Amniotic epithelial cell (primary cell): ENCODE measurements around the gene NDUFAF8.

Experiments used
- DNase-seq: peaks from one replicate; pipeline ENCODE4 v3.0.0-alpha.2; 2010; ENCODE audit warnings: low read depth

The NDUFAF8 gene, protein sequence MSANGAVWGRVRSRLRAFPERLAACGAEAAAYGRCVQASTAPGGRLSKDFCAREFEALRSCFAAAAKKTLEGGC

DNA sequence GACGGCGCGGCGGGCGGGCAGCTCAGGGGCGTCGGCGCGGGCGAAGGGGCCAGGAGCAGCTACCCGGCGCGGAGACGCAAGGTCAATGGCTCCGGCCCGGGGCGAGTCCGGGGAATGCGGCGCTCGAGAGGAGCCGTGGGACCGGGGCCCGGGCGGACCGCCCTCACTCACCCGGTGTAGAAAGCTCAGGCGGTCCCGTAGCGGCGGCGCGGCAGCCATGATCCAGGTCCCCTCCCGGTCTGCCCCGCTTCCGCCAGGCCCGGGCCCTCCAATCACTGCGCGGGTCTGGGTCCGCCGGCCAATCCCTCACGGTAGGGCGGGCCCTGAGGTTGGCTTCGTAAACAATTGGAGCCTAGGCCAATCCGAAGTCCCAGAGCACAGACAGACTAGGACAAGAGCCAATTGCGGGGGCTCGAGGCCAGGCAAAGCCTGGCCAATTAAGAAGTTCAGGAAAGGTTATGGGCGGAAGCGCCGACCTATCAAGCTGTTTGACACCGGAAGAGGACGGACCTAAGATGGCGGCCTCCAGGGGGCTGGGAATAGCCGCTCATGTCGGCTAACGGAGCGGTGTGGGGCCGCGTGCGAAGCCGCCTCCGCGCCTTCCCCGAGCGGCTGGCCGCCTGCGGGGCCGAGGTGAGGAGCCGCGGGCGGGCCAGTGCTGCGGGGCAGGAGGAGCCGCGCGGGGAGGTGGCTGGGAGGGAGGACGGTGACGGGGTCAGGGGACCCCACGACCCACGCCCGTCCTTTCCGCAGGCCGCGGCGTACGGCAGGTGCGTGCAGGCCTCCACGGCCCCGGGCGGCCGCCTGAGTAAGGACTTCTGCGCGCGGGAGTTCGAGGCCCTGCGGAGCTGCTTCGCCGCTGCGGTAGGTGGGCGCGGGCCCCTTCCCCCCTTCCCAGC is at the start of gene NDUFAF8, which contains the start of gene TEPSIN:
NDUFAF8 (plus strand) TSS at position 504 of the 899 bp plus-strand sequence; CDS start at position 550, 46 bp downstream.
TEPSIN (minus strand) TSS at position 241 of the 899 bp plus-strand sequence; CDS start at position 219, 22 bp downstream.
- peak; percentile 99 for DNase-seq

DNA sequence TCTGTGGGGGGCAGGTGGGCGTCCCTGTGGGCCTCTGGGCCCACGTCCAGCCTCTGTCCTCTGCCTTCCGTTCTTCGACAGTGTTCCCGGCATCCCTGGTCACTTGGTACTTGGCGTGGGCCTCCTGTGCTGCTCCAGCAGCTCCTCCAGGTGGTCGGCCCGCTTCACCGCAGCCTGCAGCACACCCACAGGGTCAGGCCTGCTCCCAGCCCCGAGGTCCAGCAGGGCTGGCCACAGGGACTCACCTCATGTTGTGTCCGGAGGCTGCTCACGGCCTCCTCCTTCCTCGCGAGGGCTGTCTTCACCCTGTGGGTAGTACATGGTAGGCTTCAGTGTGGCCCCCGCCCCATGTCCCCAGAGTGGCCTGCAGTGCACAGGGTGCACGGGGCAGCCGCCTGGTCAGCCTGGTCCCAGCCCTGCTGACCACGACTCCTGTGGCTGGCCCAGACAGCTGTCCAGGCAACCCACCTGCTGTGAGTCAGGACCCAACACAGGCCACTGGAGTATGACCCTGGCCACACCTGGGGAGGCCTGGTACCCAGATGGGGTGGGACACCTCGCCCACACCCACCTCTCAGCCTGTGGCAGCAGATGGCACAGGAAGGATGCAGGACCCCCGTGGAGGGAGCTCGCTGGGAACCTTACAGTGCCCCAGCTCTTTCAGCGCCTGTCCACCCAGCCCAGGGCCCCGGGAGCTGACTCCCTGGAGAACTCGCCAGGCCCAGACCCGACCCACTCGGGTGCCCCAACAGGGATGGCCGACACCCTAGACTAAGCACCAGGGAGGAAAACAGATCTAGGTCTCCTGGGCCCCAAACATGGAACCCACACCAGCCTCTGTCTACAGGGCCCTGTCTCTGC is 49.2 kb upstream of the NDUFAF8 start:
- DNase-seq = no peak

DNA sequence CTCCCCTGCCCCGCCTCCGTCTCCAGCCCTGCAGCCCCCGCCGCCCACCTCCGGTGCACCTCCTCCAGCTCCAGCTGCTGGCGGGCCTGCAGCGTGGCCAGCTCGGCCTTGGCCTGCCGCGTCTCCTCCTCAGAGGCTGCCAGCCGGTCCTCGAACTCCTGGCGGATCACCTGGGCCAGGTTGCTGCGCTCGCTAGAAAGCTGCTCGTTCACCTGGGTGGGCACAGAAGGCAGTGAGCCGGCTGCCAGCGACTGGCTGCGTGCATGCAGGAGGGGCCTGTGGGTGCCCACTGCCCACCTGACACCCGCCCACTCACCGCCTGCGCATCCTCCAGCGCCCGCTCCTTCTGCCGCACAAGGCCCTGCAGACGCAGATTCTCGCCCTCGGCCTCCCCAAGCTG is 48.5 kb upstream of the NDUFAF8 start:
- no peak for DNase-seq

DNA sequence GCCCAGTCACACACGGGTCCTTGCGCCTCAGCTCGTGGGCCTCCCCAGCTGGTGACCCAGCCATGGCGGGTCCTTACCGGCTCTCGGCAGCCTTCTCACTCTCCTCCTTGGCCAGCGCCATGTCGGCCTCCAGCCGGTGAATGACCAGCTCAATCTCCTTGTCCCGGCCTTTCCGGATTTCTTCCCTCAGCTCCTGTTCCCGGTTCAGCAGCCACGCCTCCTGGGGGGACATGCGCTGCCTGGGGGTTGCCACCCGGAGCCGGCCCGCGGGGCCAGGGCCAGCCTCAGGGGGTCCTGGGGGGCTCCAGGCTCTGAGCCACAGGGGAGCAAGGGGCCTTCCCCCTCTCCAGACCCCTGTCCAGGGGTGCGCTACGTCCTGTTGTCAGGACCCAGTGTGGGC is 48.0 kb upstream of the NDUFAF8 start:
- DNase-seq = no peak

DNA sequence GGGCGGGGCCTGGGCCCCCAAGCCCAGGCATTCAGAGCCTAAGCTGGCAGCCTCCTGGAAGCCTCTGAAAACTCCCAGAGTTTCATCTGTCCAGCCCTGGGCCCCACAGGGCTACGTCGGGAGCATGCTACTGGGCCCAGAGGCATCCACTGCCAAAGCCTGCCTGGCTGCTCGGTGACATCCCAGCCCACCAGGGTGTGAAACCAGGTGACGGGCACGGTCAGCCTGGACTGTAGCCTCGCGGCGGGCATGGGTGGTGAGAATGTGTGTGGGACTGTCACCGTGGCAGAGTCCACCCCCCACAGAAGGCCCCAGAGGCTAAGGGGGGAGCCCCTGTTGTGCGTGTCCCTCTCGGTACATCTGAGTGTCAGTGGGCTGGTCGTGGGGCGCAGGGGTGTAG is 47.5 kb upstream of the NDUFAF8 start:
- no peak for DNase-seq

DNA sequence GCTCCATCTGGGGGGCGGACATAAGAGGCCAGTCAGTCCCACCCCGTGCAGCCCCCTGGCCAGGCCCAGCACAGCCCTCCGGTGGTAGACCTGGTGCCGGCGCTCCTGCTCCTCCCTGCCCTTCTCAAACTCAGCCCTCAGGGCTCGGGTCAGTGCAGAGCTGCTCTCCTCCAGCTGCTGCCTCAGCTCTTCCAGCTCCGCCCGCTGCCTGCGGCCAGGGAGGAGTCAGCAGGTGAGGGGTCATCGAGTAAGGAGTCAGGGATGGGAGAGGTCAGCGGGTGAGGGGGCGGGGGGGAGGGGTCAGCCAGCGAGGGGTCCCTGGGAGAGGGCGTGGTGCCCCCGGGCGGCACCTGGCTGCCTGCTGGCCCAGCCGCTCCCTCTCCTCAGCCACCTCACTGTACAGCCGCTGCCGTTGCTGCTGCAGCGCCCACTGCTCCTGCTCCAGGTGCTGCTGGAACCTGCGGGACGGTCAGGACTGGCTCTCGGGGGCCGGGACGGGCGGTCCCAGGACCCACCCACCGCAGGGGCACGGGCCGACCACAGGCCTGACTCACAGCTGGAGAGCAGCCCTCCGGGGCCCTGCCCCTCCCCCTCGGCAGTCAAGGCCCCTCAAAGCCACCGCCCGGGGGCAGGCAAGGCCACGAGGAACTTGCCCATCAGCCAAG is 46.6 kb upstream of the NDUFAF8 start:
- no peak for DNase-seq

DNA sequence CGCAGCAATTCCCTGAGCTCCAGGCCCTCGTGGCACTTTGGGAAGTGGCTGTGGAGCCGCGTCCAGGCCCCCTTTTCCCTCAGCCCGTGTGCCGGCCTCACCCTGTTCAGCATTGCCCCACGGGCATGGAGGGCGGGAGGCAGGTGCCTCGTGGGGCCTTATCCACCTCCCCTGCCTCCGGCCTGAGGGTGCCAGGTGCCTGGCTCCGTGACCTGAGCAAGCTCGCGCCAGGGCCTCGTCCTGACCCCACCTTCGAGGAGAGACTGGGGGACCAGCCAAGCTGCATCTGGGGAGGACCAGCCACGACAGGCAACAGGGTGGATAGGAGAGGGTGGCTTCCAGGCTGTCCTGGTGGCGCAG is 46.1 kb upstream of the NDUFAF8 start:
- DNase-seq = no peak

DNA sequence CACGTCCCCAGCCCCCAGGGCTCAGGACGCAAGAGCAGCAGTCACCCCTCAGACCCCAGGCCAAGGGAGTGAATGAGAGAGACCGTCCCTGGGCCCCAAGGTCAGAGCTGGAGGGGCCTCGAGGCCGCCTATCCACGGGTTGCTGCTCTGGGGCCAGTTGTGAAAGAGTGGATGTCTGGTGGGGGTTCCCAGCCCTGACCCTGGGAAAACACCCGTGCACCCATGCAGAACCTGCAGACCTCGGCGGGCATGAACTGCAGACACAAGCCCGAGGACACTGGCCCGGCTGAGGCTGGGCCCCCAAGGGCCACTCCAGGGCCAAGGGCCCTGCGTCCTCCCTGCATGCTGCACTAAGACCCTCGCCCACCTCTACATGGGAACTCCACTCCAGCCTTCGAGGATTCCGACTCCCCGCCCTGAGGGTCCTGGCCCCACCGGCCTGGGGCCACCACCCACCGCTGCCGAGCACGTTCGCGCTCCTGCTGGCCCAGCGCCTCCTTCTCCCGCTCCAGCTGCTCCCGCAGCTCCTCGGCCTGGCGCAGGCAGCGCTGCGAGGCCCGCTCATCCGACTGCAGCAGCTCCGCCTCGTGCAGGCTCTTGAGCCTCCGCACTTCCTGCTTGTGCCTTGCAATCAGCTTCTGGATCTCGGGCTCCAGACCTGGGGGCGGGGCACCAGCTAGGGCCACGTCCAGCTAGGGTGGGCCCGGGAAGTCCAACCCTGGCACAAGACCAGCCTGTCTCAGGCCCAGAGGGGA is 45.5 kb upstream of the NDUFAF8 start:
- DNase-seq = peak; percentile 33

DNA sequence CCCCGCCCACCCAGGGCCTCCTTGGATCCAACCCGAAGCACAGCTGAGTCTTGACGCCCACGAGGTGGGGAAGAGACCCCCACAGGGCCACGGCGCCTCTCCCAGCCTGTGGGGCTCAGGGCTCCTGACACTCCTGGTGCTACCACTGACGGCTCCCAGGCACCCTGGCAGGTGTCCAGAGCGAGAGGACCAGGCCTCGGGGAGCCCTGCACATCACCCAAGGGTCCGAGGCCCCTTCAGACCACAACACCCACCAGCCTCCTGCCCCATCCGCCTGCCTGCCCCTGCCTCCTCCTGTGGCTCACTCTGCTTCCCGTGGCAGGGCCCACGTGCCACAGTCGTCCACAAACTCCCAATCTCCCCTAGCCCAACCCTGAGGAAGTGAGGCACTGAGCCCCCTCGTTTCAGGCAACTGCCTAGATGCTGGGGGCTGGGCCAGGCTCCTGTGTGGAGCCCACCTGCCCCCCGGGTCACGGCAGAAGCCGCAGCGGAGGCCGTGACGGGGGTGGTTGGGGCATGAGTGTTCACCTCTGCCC is 44.8 kb upstream of the NDUFAF8 start:
- no peak for DNase-seq

DNA sequence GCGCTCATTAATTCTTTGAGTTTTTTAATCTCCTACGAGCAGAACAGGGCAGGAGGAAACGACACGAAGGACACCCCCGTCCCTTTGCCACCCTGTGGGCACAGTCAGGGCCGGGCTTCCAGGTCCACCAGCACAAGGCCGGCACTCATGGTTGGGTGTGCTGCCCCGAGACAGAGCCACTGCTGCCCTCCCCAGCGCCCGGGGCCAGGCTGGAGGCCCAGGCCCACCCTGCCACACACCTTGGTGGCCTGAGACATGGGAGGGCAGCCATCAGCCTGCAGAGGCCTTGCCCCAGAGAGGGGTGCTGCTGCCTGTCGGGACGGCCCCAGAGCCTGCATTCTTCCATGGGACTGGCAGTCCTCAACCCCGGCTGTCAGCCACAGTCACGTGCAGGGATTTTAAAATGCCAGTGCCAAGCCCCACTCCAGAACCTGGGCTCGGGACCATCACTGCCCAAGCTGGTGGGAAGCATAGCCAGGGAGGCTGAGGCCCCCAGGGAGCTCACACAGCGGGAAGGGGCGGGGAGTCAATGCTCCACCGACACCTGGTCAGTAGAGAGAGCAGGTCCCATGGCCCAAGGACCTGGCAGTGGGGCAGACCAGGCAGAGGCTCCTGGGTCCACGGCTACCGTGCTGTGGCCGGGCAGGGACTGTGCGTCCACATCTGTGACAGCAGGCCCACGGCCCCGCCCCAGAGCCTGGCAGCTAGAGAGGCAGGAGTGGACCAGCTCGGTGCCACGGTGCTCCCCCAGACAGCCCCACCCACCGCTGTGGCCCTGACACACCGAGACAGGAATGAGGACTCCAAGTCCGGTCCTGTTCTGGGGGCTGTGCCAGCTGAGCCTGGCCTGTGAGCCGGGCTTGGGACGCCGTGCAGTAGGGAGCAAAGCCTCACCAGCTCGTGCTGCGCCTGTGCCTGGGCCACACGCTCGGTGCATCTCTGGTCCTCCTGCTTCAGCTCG is 43.9 kb upstream of the NDUFAF8 start:
- DNase-seq = no peak

DNA sequence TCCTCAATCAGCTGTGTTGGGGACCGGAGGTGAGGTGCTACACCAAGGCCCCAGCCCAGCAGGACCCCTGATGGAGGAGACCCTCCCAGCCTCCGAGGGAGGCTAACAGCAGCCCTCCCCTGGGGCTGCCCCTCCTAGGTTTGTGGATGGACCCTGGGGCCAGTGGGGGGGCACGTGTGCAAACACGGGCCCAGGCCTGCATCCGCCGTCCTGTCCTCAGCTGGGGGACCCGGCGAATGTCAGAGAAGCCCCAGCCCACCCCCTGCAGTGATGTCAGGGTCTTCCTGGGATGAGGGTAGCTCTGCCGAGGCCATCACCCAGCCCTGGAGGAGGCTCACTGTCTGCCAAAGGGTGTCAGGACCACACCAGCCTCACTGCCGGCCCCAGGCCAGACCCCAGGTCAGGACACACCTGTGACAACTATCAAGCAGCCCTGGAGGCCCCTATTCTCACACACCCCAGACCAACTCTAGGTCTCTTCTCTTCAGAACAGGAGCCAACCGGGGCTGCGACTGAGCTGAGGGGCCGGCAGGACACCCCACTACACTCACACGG is 43.1 kb upstream of the NDUFAF8 start:
- no peak for DNase-seq

DNA sequence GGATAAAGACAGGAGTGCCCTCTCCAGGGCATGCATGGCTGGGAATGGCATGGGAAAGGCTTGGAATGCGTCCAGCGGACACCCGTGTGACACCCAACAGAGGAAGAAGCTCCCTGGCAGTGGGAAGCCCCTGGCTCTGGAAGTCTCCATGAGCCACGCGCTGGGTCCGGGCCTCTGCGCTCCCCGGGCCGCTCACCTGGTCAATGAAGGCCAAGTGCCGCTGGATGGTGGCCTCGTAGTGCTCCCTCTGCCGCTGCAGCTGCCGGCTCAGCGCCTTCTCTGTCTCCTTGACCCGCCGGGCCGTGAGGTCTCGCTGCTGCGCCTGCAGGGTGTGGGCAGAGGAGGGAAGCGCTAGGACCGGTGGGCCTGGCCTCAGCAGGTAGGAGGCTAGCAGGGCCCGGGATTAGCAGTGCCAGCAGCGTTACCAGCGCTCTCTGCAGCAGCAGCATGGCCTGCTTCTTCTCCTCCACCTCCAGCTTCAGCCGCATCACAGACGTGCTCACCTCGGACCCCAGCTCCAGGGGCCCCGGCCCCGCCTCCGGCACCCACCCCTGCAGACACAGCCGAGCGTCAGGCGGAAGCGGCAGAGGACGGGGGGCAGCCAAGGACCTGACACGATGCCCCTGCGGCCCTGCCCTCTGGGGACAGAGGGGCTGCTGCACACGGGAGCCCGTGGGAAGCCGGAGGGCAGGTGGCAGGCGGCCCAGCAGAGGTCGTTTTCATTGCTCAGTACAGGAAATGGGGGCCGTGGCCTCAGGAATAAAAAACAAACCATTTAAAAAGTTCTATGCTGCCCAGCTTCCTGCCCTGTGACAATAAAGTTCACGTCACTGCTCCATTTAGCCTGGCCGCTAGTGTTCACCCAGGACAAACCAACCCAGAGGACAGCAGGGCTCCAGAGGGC is 42.4 kb upstream of the NDUFAF8 start:
- no peak for DNase-seq

DNA sequence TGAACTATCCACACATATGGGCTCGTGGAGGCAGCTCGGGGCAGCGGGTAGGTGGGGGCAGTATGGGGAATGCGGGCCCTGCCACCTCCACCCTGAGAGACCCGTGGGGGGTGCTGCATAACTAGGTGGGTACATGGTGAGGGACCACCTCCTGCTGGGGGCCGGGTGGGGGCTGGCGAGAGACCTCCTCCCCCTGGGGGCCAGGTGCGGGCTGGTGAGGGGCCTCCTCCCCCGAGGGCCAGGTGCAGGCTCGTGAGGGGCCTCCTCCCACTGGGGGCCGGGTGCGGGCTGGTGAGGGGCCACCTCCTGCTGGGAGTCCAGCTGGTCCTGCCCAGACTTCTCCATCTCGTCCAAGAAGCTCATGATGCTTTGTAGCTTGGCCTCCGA is 41.7 kb upstream of the NDUFAF8 start:
- DNase-seq = no peak

DNA sequence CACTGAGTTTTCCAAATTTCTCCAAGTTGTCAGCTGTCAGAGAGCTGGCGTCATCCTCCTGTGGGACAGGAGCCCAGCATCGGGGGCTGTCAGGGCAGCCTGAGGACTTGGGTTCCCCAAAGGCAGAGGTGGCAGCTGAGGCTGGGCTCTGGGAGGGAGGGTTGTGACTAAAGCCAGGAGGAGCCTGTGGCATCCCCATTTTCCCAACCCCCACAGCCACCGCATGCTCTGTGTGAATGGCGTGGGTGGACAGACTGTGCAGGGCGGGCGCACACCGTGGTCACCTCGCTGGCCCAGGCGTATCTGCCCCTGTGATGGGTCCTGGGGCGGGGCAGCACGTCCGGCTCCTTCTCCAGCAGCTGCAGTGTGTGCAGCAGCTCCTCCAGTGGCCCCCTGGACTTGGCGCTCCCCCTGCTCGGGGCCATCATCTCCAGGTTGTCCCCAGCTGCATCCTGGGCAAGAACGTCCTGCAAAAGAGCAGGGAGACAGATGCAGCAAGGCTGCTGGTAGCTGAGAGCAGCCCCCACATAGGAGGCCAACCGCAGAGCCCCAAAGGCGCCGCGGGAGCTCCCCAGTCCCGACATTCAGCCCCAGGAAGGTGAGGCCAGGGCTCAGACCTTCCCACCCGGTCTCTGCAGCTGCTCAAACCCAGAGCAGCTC is 41.2 kb upstream of the NDUFAF8 start:
- no peak for DNase-seq

DNA sequence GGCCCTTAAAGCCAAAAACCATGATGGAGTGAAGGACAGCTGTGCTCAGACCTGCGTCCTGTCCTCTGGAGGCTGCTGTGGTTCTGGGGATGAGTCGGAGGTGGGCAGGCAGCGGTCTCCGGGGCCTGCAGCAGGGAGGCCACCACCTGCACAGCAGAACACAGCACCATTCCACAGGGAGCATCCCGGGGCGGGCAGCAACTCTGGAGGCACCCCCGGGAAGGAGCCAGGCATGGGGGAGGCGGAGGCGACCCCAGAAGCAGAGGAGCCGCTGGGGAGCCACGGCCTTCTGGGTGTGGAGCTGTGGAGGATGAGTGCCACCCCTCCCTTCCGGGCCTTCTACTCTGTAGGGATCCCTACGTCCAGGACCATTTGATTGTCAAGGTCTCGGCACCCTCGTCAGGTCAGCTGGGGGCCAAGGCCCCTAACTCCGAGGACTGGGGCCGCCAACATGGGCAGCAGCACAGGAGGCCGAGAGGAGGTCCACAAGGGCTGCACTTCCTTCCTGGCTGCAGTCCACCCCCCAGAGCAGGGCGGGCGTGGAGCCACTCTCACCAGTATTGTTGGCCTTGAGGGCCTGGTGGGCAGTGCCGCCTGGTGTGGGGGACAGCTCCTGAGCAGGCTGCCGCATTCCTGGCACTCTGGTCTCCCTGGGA is 40.2 kb upstream of the NDUFAF8 start:
- DNase-seq = peak; percentile 11

DNA sequence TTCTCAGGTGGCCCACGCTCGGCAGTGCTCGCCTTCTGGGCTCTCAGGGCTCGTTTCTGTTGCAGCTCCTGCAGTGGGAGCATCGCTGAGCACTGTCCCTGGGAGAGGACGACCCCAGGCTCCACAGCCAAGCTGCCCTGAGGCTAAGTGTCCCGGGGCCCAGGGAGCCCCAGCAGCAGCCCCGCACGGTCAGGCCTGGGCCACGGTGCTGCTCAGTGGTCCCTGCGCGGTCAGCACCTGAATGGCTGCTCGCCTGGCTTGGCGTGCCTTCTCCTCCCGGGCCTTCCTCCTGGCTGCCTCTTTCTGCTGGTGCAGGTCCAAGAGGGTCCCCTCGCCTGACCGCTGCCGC is 39.7 kb upstream of the NDUFAF8 start:
- no peak for DNase-seq

DNA sequence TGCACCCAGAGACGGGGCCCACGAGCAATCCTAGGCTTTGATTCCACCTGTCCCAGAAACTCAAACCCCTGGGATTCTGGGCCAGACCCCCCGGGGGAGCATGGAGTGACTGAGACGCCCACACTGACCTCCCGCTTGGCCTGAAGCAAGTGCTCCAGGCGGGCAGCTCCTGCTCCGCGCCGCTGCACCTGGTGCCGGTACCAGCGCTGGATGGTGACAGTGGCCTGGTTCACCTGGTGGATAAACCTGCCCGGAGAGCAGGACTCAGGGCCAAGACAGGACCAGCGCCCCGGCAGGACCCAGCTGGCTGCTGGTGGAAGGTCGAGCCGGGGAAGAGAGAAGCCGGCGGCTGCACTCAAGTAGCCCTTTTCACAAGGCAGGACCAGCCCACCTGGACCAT is 38.9 kb upstream of the NDUFAF8 start:
- DNase-seq = no peak
